GM18907 (cell line): ENCODE results near the gene PPP1R15A.
A peak's percentile ranks its signal among the peaks of the same experiment; 100 is the strongest.
"Not testable (repeated sequence)": the region's sequence is repeated elsewhere in the genome, so short reads cannot be mapped to it uniquely, and the experiment has no call there.

Source experiments
- ATAC-seq: cut with Tn5 transposase; IDR thresholded peaks from one replicate; pipeline ENCODE4 v1.9.1; 2021; ENCODE audit warnings: mild to moderate bottlenecking, moderate library complexity; ENCODE audit not compliant: unreplicated experiment

Gene PPP1R15A

GRCh38 chr19:48858984-48859710 lies 13.1 kb upstream of the PPP1R15A start:
- no peak for ATAC-seq

- ATAC-seq: no peak
These were observed 12.3 kb upstream of the PPP1R15A start for GRCh38 chr19:48859711-48860572.

DNA sequence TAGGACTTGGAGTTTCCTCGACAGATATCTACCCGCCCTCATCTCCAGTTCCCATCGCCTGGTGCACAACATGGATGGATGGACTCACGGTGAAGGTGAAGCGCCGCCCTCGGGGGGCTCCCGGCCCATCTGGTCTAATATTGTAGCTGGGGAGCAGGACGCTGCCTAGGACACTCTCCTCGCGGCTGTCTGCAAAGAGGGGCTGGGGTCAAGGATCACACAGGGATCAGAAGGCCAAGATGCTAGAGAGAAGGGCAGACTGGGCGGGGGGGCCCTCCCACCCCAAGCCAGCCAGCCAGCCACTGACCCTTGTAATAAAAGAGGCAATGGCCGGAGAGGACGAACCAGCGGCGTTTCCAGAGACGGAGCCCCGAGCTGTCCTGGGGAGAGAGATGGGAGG lies 10.9 kb upstream of the PPP1R15A start:
- ATAC-seq: no peak

- no peak for ATAC-seq
These were observed 9.4 kb upstream of the PPP1R15A start for GRCh38 chr19:48862827-48863226.

DNA sequence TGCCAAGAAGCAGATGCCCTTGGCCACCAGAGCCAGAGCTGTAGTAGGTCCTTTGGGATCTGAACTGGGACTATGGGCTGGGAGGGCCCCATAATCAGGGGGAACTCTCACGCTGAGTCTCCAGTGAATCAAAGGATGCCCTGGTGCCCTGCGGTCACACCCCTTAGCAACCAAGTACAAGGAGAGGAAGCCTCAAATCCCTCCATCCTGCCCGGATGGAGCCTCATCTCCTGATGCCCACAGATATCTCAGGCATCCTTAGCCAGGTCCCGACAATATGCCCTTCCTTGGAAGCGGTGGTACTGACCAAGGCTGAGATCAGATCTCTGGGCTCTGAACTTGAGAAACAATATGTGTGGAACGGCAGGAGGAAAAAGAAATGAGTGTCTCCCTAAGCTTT lies 5.5 kb upstream of the PPP1R15A start:
- ATAC-seq: no peak

- ATAC-seq: no peak
These were observed 5.0 kb upstream of the PPP1R15A start for GRCh38 chr19:48867123-48867745.

DNA sequence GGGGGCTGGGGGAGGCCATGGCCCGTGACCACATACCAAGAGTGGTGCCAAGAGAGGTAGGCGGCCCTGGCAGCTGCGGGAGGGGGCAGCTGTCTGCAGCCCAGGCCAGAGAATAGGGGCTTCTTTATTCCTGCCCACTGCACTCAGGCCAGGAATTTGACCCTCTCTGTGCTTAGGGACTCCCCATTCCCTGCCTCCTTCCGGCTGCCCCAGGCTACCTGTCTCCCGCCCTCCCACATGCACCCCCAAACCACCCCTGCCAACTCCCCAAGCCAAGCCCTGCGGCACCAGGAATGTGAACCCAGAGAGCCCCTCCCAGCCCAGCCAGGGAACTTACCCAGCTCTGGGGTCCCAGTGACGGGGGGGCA lies 4.5 kb upstream of the PPP1R15A start:
- no peak for ATAC-seq

DNA sequence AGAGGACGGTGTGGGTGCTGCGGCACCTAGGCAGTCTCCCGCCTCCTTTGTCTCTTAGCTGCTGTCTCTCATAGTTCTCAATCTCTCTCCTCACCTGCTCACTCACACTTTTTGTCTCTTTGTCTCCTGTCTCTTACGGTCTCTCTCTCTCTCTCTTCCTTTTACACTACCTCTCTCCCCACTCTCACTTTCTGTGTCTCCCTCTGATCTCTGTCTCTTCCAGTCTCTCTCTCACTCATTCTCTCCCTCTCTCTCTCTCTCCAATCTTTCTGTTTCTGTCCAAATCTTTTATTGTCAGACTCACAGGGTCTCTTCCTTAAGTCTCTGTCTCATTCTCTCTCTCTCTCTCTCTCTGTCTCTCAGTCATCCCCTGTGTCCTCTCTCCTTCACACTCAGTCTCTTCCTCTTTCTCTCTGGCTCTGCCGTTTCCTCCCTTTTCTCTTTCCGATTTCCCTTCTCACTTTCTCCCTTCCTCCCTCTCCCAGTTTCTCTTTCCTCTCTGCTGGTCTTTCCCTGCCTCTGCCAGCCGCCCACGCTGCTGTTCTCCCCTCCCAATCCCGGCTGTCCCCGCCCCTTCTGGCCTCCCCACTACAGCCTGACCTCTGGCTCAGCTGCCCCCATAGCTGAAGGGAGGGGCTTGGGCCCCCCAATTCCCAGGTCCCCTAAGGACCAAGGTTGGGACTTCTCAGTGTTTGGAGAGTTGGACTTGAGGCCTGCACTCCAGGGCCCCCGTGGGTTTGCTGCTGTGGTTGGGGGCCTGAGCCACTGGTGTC lies 3.9 kb upstream of the PPP1R15A start, which contains the start of gene PLEKHA4:
Gene PLEKHA4, minus strand, starts transcription at position 504 of the 773 bp plus-strand sequence. CDS start 997 bp downstream, outside the sequence.
- no peak for ATAC-seq

GRCh38 chr19:48870048-48870447 lies 2.2 kb upstream of the PPP1R15A start:
- no peak for ATAC-seq

DNA sequence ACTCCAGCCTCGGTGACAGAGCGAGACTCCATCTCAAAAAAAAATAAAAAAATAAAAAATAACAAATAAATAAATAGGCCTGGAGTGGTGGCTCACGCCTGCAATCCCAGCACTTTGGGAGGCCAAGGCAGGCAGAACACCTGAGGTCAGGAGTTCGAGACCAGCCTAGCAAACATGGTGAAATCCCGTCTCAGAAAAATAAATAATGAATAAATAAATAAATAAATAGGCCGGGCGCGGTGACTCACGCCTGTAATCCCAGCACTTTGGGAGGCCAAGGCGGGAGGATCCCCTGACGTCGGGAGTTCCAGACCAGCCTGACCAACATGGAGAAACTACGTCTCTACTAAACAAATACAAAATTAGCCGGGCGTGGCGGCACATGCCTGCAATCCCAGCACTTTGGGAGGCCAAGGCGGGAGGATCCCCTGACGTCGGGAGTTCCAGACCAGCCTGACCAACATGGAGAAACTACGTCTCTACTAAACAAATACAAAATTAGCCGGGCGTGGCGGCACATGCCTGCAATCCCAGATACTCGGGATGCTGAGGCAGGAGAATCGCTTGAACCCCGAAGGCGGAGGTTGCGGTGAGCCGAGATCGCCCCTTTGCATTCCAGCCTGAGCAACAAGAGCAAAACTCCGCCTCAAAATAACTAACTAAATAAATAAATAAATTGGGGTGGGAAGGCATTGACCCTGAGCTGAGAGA lies 595 bp upstream of the PPP1R15A start:
- ATAC-seq: not testable (repeated sequence)

GRCh38 chr19:48872884-48873475 lies 759 bp downstream of the PPP1R15A start:
- ATAC-seq: peak; percentile 36

- ATAC-seq: no peak
These were observed 1.5 kb downstream of the PPP1R15A start for GRCh38 chr19:48873476-48874302.

- no peak for ATAC-seq
These were observed 2.3 kb downstream of the PPP1R15A start for GRCh38 chr19:48874303-48875135.

- ATAC-seq: not testable (repeated sequence)
These were observed 4.1 kb downstream of the PPP1R15A start for GRCh38 chr19:48876043-48876981.

DNA sequence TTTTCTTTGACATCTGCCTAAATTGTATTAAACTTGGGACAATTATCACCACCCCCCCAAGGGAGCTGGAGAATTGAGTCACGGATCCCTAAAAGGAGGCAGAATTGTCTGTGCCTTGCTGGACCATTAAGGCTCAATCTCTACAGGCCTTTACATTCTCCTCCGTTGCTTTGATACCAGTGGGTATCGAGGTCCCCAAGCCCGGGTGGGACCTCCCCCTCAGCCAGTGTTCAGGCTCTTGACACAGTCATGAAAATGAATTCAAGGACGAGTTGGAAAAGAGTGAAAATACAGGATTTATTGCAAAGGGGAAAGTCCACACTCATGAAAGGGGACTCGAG lies 5.6 kb downstream of the PPP1R15A start:
- no peak for ATAC-seq

DNA sequence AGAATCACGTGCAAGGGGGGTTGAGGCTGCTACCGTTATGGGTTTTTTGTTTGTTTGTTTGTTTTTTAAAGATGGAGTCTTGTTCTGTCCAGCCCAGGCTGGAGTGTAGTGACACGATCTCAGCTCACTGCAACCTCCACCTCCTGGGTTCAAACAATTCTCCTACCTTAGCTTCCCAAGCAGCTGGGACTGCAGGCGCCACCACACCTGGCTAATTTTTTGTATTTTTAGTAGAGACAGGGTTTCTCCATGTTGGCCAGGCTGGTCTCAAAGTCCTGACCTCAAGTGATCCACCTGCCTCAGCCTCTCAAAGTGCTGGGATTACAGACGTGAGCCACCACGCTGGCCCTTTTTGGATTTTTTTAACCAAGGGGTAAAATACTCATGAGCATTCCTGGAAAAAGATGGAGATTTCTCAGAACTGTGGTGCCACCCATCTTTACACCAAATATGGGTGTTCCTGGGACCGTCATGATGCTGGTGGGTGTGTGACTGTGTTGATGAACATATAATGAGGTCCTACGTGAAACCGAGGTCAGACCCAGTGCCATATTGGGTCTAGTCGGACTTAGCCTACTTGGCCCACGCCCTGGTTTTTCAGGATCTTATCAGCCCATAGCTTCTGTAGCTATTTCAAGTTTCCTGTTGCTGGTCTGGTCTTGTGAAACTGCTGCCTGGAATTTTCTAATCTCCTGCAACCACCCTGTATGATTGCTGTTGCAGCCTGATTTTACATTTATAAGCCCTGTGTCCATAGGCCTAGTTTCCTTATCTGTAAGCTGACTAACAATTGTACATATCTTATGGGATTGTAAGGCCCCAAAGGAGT lies 6.2 kb downstream of the PPP1R15A start:
- no peak for ATAC-seq
